ENCODE data around the gene NLGN2.

Gene NLGN2

DNA sequence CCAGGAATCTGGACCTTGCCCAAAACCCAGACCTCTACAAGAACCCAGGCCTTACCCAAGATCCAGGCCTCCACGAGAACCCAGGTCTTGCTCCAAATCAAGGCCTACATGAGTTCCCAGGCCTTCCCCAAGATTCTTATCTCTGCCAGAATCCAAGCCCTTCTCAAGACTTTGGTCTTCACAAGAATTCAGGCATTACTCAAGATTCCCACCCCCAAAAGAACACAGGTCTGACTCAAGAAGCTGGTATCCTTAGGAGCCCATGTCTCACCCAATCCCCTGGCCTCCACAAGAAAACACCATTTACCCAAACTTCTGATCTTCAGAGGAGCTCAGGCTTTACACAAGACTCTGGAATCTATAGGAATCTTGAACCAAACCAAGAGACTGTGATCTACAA is 23.6 kb downstream of the NLGN2 start:
- no peak overlapping the region for H3K4me3 ChIP-seq (ENCODE audit: insufficient read length, low read depth)
- no peaks in the 10 kb centered on the region for H3K9me3 ChIP-seq (ENCODE audit: insufficient read depth, low read length)
- H3K4me1 ChIP-seq (ENCODE audit: insufficient read depth, insufficient read length), result no peaks in the 10 kb centered on the region
- peaks cover 1% of the 10 kb centered on the region for H3K27me3 ChIP-seq (ENCODE audit: insufficient read depth, insufficient read length)
- TF ChIP-seq SUZ12 (IDR thresholded peaks at IDR 0.05; ENCODE audit: extremely low read depth, insufficient read depth, insufficient read length) (no peak), YY1 (IDR thresholded peaks at IDR 0.05; ENCODE audit: insufficient read depth, insufficient read length) (no peak), ZNF274 (IDR thresholded peaks at IDR 0.05; ENCODE audit: low read depth, low read length) (no peak)
- DNase-seq (ENCODE audit: low read depth, low spot score), result no peak
- H3K9ac ChIP-seq (ENCODE audit: insufficient read length, low read depth), result no peak overlapping the region
- no peaks in the 10 kb centered on the region for H3K36me3 ChIP-seq (ENCODE audit: insufficient read depth, insufficient read length, low read length)

- peaks cover 6% of the 10 kb centered on the region for H3K27me3 ChIP-seq (ENCODE audit: insufficient read depth, insufficient read length)
- no peaks in the 10 kb centered on the region for H3K4me1 ChIP-seq (ENCODE audit: insufficient read depth, insufficient read length)
- H3K9ac ChIP-seq (ENCODE audit: insufficient read length, low read depth), result no peak overlapping the region
- H3K36me3 ChIP-seq (ENCODE audit: insufficient read depth, insufficient read length, low read length), result no peaks in the 10 kb centered on the region
- H3K9me3 ChIP-seq (ENCODE audit: insufficient read depth, low read length), result no peaks in the 10 kb centered on the region
- no peak overlapping the region for H3K4me3 ChIP-seq (ENCODE audit: insufficient read length, low read depth)
- TF ChIP-seq YY1 (IDR thresholded peaks at IDR 0.05; ENCODE audit: insufficient read depth, insufficient read length) (no peak), ZNF274 (IDR thresholded peaks at IDR 0.05; ENCODE audit: low read depth, low read length) (no peak), SUZ12 (IDR thresholded peaks at IDR 0.05; ENCODE audit: extremely low read depth, insufficient read depth, insufficient read length) (no peak)
- DNase-seq (ENCODE audit: low read depth, low spot score), result no peak
Measured at GRCh38 chr17:7432296-7432695, 24.7 kb downstream of the NLGN2 start.

GRCh38 chr17:7435676-7436555 is 28.3 kb downstream of the NLGN2 start:
- Histone ChIP-seq H3K9ac (ENCODE audit: insufficient read length, low read depth) (peak overlapping the region; percentile 58), H3K36me3 (ENCODE audit: insufficient read depth, insufficient read length, low read length) (no peaks in the 10 kb centered on the region), H3K4me3 (ENCODE audit: insufficient read length, low read depth) (peak overlapping the region; percentile 44), H3K4me1 (ENCODE audit: insufficient read depth, insufficient read length) (peaks cover 9% of the 10 kb centered on the region), H3K9me3 (ENCODE audit: insufficient read depth, low read length) (no peaks in the 10 kb centered on the region), H3K27me3 (ENCODE audit: insufficient read depth, insufficient read length) (peaks cover 31% of the 10 kb centered on the region)
- no peak for TF ChIP-seq YY1 (IDR thresholded peaks at IDR 0.05; ENCODE audit: insufficient read depth, insufficient read length)
- no peak for TF ChIP-seq SUZ12 (IDR thresholded peaks at IDR 0.05; ENCODE audit: extremely low read depth, insufficient read depth, insufficient read length)
- no peak for TF ChIP-seq ZNF274 (IDR thresholded peaks at IDR 0.05; ENCODE audit: low read depth, low read length)
- no peak for DNase-seq (ENCODE audit: low read depth, low spot score)

- no peaks in the 10 kb centered on the region for H3K36me3 ChIP-seq (ENCODE audit: insufficient read depth, insufficient read length, low read length)
- H3K4me1 ChIP-seq (ENCODE audit: insufficient read depth, insufficient read length), result peaks cover 9% of the 10 kb centered on the region
- peaks cover 34% of the 10 kb centered on the region for H3K27me3 ChIP-seq (ENCODE audit: insufficient read depth, insufficient read length)
- peak overlapping the region; percentile 74 for H3K9ac ChIP-seq (ENCODE audit: insufficient read length, low read depth)
- peak; percentile 63 for DNase-seq (ENCODE audit: low read depth, low spot score)
- TF ChIP-seq YY1 (IDR thresholded peaks at IDR 0.05; ENCODE audit: insufficient read depth, insufficient read length) (no peak), SUZ12 (IDR thresholded peaks at IDR 0.05; ENCODE audit: extremely low read depth, insufficient read depth, insufficient read length) (no peak), ZNF274 (IDR thresholded peaks at IDR 0.05; ENCODE audit: low read depth, low read length) (no peak)
- no peaks in the 10 kb centered on the region for H3K9me3 ChIP-seq (ENCODE audit: insufficient read depth, low read length)
- peak overlapping the region; percentile 44 for H3K4me3 ChIP-seq (ENCODE audit: insufficient read length, low read depth)
Measured at GRCh38 chr17:7436556-7437368, 29.1 kb downstream of the NLGN2 start.

- TF ChIP-seq SUZ12 (IDR thresholded peaks at IDR 0.05; ENCODE audit: extremely low read depth, insufficient read depth, insufficient read length), result no peak
- TF ChIP-seq YY1 (IDR thresholded peaks at IDR 0.05; ENCODE audit: insufficient read depth, insufficient read length), result no peak
- no peak for TF ChIP-seq ZNF274 (IDR thresholded peaks at IDR 0.05; ENCODE audit: low read depth, low read length)
- Histone ChIP-seq H3K9ac (ENCODE audit: insufficient read length, low read depth) (peak overlapping the region; percentile 74), H3K4me1 (ENCODE audit: insufficient read depth, insufficient read length) (peaks cover 9% of the 10 kb centered on the region), H3K9me3 (ENCODE audit: insufficient read depth, low read length) (no peaks in the 10 kb centered on the region), H3K36me3 (ENCODE audit: insufficient read depth, insufficient read length, low read length) (no peaks in the 10 kb centered on the region), H3K27me3 (ENCODE audit: insufficient read depth, insufficient read length) (peaks cover 41% of the 10 kb centered on the region), H3K4me3 (ENCODE audit: insufficient read length, low read depth) (peak overlapping the region; percentile 39)
- DNase-seq (ENCODE audit: low read depth, low spot score), result no peak
Measured at GRCh38 chr17:7437369-7437863, 29.8 kb downstream of the NLGN2 start.

GRCh38 chr17:7437950-7438614 is 30.4 kb downstream of the NLGN2 start:
- H3K27me3 ChIP-seq (ENCODE audit: insufficient read depth, insufficient read length), result peaks cover 44% of the 10 kb centered on the region
- H3K9ac ChIP-seq (ENCODE audit: insufficient read length, low read depth), result peak overlapping the region; percentile 74
- no peaks in the 10 kb centered on the region for H3K36me3 ChIP-seq (ENCODE audit: insufficient read depth, insufficient read length, low read length)
- peaks cover 9% of the 10 kb centered on the region for H3K4me1 ChIP-seq (ENCODE audit: insufficient read depth, insufficient read length)
- peak overlapping the region; percentile 39 for H3K4me3 ChIP-seq (ENCODE audit: insufficient read length, low read depth)
- no peak for DNase-seq (ENCODE audit: low read depth, low spot score)
- H3K9me3 ChIP-seq (ENCODE audit: insufficient read depth, low read length), result no peaks in the 10 kb centered on the region
- no peak for TF ChIP-seq YY1 (IDR thresholded peaks at IDR 0.05; ENCODE audit: insufficient read depth, insufficient read length)
- TF ChIP-seq SUZ12 (IDR thresholded peaks at IDR 0.05; ENCODE audit: extremely low read depth, insufficient read depth, insufficient read length), result no peak
- TF ChIP-seq ZNF274 (IDR thresholded peaks at IDR 0.05; ENCODE audit: low read depth, low read length), result no peak
